ENCODE data around the gene MUSTN1. TPM values are rescaled to one million over a fixed set of nuclear protein-coding genes. Genes with fewer than 3 reads are reported as not detected.

MUSTN1 gene
- total RNA-seq, 2 experiments from 2014 or later: 1.1 TPM; not detected in 1

GRCh38 chr3:52841981-52842340 is 7.1 kb upstream of the MUSTN1 start:
- ChIA-PET POLR2A (no interaction called here), CTCF (interaction anchor here (0.6 to 1.6 kb wide), 2 partner anchors 219 to 230 kb away, joined by 3 to 5 read pairs; no protein-coding TSS in a partner anchor)
- Mint-ChIP-seq H3K4me3 (no peak overlapping the region), H3K4me1 (ENCODE audit: low read depth) (peaks cover 24% of the 10 kb centered on the region), H3K36me3 (peaks cover 4% of the 10 kb centered on the region), H3K9me3 (no peaks in the 10 kb centered on the region), H3K27me3 (no peaks in the 10 kb centered on the region), H3K27ac (no peak overlapping the region)
- intact Hi-C loops (cut with micrococcal nuclease): no loop called here
- no peak for DNase-seq

GRCh38 chr3:52841211-52841980 is 6.6 kb upstream of the MUSTN1 start:
- intact Hi-C loops (cut with micrococcal nuclease): no loop called here
- Mint-ChIP-seq H3K27me3 (no peaks in the 10 kb centered on the region), H3K4me1 (ENCODE audit: low read depth) (peaks cover 24% of the 10 kb centered on the region), H3K9me3 (no peaks in the 10 kb centered on the region), H3K27ac (no peak overlapping the region), H3K4me3 (no peak overlapping the region), H3K36me3 (peaks cover 4% of the 10 kb centered on the region)
- ChIA-PET POLR2A (no interaction called here), CTCF (no interaction called here)
- DNase-seq: no peak

GRCh38 chr3:52839892-52840545 is 5.2 kb upstream of the MUSTN1 start:
- H3K27me3 Mint-ChIP-seq: no peaks in the 10 kb centered on the region
- no peak for DNase-seq
- ChIA-PET POLR2A (no interaction called here), CTCF (interaction anchor here (0.6 kb wide), 1 partner anchor 53 kb away, joined by 4 read pairs; no protein-coding TSS in a partner anchor)
- no peak overlapping the region for H3K4me3 Mint-ChIP-seq
- peaks cover 4% of the 10 kb centered on the region for H3K36me3 Mint-ChIP-seq
- no peak overlapping the region for H3K27ac Mint-ChIP-seq
- intact Hi-C loops (cut with micrococcal nuclease): no loop called here
- peaks cover 24% of the 10 kb centered on the region for H3K4me1 Mint-ChIP-seq (ENCODE audit: low read depth)
- H3K9me3 Mint-ChIP-seq: no peaks in the 10 kb centered on the region

- ChIA-PET POLR2A (no interaction called here), CTCF (interaction anchor here (0.6 to 2.7 kb wide), 2 partner anchors 18 to 54 kb away, joined by 4 to 12 read pairs; no protein-coding TSS in a partner anchor)
- H3K36me3 Mint-ChIP-seq: peaks cover 4% of the 10 kb centered on the region
- intact Hi-C loops (cut with micrococcal nuclease): no loop called here
- H3K9me3 Mint-ChIP-seq: no peaks in the 10 kb centered on the region
- no peaks in the 10 kb centered on the region for H3K27me3 Mint-ChIP-seq
- no peak overlapping the region for H3K27ac Mint-ChIP-seq
- no peak for DNase-seq
- no peak overlapping the region for H3K4me3 Mint-ChIP-seq
- peaks cover 24% of the 10 kb centered on the region for H3K4me1 Mint-ChIP-seq (ENCODE audit: low read depth)
Observed at GRCh38 chr3:52839268-52839575, 4.4 kb upstream of the MUSTN1 start.

- no peak overlapping the region for H3K4me3 Mint-ChIP-seq
- intact Hi-C loops (cut with micrococcal nuclease): no loop called here
- no peak overlapping the region for H3K27ac Mint-ChIP-seq
- H3K36me3 Mint-ChIP-seq: peaks cover 4% of the 10 kb centered on the region
- peaks cover 24% of the 10 kb centered on the region for H3K4me1 Mint-ChIP-seq (ENCODE audit: low read depth)
- no peaks in the 10 kb centered on the region for H3K9me3 Mint-ChIP-seq
- DNase-seq: peak; percentile 30
- ChIA-PET CTCF (interaction anchor here (2.7 kb wide), 1 partner anchor 18 kb away, joined by 12 read pairs; no protein-coding TSS in a partner anchor), POLR2A (interaction anchor here (0.9 kb wide), 1 partner anchor 47 kb away, joined by 3 read pairs; no protein-coding TSS in a partner anchor)
- no peaks in the 10 kb centered on the region for H3K27me3 Mint-ChIP-seq
Observed at GRCh38 chr3:52838561-52839267, 3.9 kb upstream of the MUSTN1 start.

GRCh38 chr3:52836986-52837385 is 2.2 kb upstream of the MUSTN1 start:
- Mint-ChIP-seq H3K4me1 (ENCODE audit: low read depth) (peaks cover 24% of the 10 kb centered on the region), H3K9me3 (no peaks in the 10 kb centered on the region), H3K4me3 (no peak overlapping the region), H3K27ac (no peak overlapping the region), H3K36me3 (peaks cover 4% of the 10 kb centered on the region), H3K27me3 (no peaks in the 10 kb centered on the region)
- no peak for DNase-seq
- POLR2A ChIA-PET: no interaction called here
- CTCF ChIA-PET: interaction anchor here (0.8 to 2.7 kb wide), 4 partner anchors 9 to 358 kb away, joined by 3 to 12 read pairs (median 4); no protein-coding TSS in a partner anchor
- intact Hi-C loops (cut with micrococcal nuclease): no loop called here

GRCh38 chr3:52836471-52836845 is 1.6 kb upstream of the MUSTN1 start:
- ChIA-PET CTCF (interaction anchor here (0.8 to 1.3 kb wide), 3 partner anchors 9 to 359 kb away, joined by 3 to 6 read pairs (median 3); no protein-coding TSS in a partner anchor), POLR2A (no interaction called here)
- Mint-ChIP-seq H3K9me3 (no peaks in the 10 kb centered on the region), H3K4me3 (no peak overlapping the region), H3K27ac (no peak overlapping the region), H3K4me1 (ENCODE audit: low read depth) (peaks cover 24% of the 10 kb centered on the region), H3K27me3 (no peaks in the 10 kb centered on the region), H3K36me3 (peaks cover 4% of the 10 kb centered on the region)
- intact Hi-C loops (cut with micrococcal nuclease): no loop called here
- no peak for DNase-seq

- Mint-ChIP-seq H3K27ac (no peak overlapping the region), H3K9me3 (no peaks in the 10 kb centered on the region), H3K36me3 (peaks cover 4% of the 10 kb centered on the region), H3K4me3 (no peak overlapping the region), H3K27me3 (no peaks in the 10 kb centered on the region), H3K4me1 (ENCODE audit: low read depth) (peaks cover 24% of the 10 kb centered on the region)
- POLR2A ChIA-PET: no interaction called here
- CTCF ChIA-PET: no interaction called here
- intact Hi-C loops (cut with micrococcal nuclease): no loop called here
- no peak for DNase-seq
Observed at GRCh38 chr3:52835766-52836470, 1.1 kb upstream of the MUSTN1 start.

- Mint-ChIP-seq H3K4me3 (no peak overlapping the region), H3K27me3 (no peaks in the 10 kb centered on the region), H3K27ac (no peak overlapping the region), H3K36me3 (no peaks in the 10 kb centered on the region), H3K4me1 (ENCODE audit: low read depth) (peaks cover 10% of the 10 kb centered on the region), H3K9me3 (no peaks in the 10 kb centered on the region)
- no peak for DNase-seq
- ChIA-PET POLR2A (interaction anchor here (0.6 kb wide), 1 partner anchor 356 kb away, joined by 3 read pairs; no protein-coding TSS in a partner anchor), CTCF (no interaction called here)
- intact Hi-C loops (cut with micrococcal nuclease): no loop called here
Observed at GRCh38 chr3:52833202-52833601, 1.6 kb downstream of the MUSTN1 start.

GRCh38 chr3:52831500-52832301 is 3.1 kb downstream of the MUSTN1 start:
- Mint-ChIP-seq H3K4me1 (ENCODE audit: low read depth) (no peaks in the 10 kb centered on the region), H3K36me3 (no peaks in the 10 kb centered on the region), H3K9me3 (no peaks in the 10 kb centered on the region), H3K4me3 (no peak overlapping the region), H3K27ac (no peak overlapping the region), H3K27me3 (no peaks in the 10 kb centered on the region)
- no peak for DNase-seq
- ChIA-PET POLR2A (no interaction called here), CTCF (no interaction called here)
- intact Hi-C loops (cut with micrococcal nuclease): no loop called here

- CTCF ChIA-PET: no interaction called here
- POLR2A ChIA-PET: interaction anchor here (0.5 kb wide), 1 partner anchor 151 kb away, joined by 3 read pairs; no protein-coding TSS in a partner anchor
- intact Hi-C loops (cut with micrococcal nuclease): no loop called here
- no peaks in the 10 kb centered on the region for H3K36me3 Mint-ChIP-seq
- no peaks in the 10 kb centered on the region for H3K4me1 Mint-ChIP-seq (ENCODE audit: low read depth)
- no peak within 1 kb of the TSS for H3K27ac Mint-ChIP-seq
- no peak for DNase-seq
- H3K4me3 Mint-ChIP-seq: no peak within 1 kb of the TSS
- H3K9me3 Mint-ChIP-seq: no peaks in the 10 kb centered on the region
- H3K27me3 Mint-ChIP-seq: no peaks in the 10 kb centered on the region
Observed at GRCh38 chr3:52830535-52831258, 4.1 kb downstream of the MUSTN1 start, which contains the start of gene ITIH4. TSS of gene ITIH4 (minus strand) at chr3:52830672. CDS start at chr3:52830642, 30 bp downstream.

Data from activated CD4-positive, alpha-beta memory T cell treated with anti-CD3 and anti-CD28 coated beads for 36 hours (primary cell).